TTC549 (cell line): ENCODE results near the gene CUTA.
A peak's percentile ranks its signal among the peaks of the same experiment; 100 is the strongest.
"Not testable (repeated sequence)": the region's sequence is repeated elsewhere in the genome, so short reads cannot be mapped to it uniquely, and the experiment has no call there.

ENCODE experiments used
- FAIRE-seq: peaks from 2 replicates; lab custom pipeline; 2012; peaks lifted over from hg19 to GRCh38; lab: Jason Lieb, UNC

CUTA gene

DNA sequence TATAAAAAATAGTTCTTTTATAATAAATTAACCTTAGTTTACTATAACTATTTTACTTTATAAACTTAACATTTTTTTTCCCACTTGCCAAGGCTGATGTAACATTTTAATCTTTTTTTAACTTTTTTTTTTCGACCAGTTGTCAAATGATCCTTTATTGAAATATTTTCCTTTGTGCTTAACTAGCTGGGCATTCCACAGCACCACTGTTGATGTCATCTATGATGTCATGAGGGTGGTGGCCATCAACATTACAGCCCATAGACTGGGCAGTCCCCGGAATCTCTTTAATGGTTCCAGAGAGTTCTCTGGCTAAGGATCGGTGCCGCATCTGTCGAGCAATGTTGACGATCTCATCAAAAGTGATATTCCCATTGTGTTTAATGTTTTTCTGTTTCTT lies 18.0 kb downstream of the CUTA start:
- FAIRE-seq: not testable (repeated sequence)

DNA sequence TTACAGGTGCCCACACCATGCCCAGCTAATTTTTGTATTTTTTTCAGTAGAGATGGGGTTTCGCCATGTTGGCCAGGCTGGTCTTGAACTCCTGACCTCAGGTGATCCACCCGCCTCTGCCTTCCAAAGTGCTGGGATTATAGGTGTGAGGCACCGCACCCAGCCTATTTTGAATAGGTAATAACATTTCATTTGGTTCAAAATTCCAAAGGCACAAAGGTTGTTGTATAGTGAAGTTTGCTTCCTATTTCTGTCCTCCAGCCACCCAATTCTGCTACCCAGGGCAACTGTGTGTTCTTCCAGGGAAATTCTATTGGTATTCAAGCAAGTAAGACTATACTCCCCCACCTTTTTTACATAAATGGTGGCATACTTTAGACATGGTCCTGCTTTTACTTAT lies 19.3 kb downstream of the CUTA start:
- FAIRE-seq: not testable (repeated sequence)

DNA sequence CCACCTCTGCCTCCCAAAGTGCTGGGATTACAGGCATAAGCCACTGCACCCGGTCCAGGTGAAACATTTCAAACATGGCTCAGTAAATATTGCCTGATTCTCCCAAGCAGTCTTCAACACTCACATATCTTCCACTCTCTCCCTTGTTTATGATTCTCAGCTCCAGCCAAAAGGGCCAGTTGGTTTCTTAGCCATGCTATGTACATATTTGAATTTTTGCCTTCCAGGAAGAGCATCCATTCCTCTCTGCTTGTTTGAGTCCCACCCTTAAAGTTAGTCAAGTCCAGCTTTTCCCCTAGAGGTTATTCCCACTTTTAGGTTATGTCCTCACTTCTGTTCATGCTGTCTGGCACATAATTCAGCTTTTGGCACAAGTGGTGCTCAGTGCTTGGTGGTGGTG lies 20.4 kb downstream of the CUTA start:
- no peak for FAIRE-seq

DNA sequence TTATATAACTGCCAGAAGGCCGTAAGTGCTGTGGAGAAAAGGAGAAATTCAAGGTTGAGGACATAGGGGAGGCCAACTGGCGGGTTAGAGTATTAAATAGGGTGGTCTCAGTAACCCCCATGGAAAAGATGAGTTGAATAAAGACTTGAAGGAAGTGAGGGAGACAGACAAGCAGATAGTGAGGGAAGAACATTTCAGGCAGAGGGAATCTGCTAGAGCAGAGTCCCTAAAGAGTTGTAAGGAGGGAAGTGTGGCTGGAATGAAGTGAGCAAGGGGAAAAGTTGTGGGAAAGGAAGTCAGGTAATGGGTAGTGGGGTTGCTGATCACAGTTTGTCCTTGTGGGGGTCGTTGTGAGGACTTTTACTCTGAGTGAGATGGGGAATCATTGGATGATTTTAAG lies 24.9 kb downstream of the CUTA start:
- no peak for FAIRE-seq

DNA sequence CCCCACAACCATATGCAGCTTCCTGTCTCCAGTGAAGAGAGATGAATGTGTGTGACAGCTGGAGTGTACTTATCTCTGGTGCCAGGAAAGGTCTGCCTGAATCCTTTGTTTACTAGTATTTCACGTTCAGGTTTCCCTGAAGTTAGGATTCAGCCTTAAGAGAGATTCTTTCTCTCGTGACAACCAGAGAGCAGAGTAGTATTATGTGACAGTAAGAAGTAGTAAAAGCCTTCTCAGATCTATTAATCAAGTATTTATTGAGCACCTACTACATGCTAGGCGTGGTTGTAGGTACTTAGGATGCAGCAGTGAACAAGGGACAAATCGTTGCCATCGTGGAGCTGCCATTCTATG lies 25.3 kb downstream of the CUTA start:
- FAIRE-seq: no peak

DNA sequence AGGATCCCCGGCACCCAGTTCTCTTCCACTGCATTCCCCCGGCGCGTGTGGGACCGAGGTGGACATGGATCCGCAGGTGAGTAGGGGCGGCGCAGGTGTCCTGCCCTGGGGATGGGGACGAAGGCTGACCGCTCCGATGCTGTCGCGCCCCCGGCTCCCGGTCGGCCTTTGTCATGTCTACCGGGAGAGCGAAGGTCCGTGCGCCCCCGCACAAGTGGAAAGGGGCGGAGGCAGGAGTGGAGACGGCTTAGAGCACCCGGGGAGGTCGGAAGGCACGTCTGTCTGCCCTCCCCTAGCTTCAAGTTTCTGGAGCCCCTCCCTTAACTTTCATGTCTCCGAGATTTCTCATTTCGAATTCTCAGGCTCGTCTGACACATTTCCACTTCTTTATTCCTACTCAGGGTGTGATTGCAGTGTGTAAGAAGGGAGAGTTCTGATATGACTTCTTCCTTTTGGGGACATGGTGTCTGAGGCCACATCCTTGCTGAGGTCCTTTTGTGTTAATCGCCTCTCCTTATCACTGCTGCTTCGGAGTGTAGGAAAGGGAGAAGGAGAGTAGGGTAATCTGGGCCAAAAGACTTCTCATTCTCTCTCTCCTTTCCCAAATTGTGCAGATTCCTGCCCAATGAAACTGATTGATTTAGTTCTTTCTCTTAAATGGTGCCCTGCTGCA lies 25.8 kb downstream of the CUTA start:
- FAIRE-seq: no peak

DNA sequence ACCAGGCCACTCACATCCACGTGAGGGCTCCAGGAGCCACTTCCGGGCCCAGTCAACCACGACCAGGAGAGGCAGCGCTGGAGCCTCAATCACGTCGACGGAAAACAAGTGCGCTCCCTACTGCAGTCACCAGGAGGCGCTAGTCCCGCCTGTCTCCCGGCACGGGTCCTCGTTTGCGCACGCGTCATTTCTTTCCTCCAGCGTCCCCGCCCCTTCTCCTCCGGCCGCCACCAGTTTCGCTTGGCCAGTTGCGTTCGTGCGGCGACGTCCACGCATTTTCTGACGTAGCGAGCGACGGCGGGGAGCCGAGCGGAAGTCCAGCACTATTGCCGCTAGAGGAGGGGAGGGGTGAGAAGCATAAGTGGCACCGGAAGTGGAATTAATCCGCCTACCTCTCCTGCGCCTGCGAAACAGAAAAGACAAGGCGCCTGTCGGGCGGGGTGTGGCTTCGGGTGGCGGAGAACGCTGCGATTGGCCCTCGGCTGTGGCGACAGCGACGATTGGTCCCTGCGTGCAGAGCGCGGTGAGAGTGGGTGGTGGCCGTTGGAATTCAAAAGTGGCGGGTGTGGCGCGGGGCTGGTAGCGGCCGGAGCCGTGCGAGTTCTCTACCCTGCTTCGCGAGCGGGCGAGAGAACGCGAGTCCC lies 26.5 kb downstream of the CUTA start, which contains the start of gene KIFC1:
Gene KIFC1 (plus strand): TSS at position 546 of the 644 bp plus-strand sequence. CDS start 163 bp downstream, outside the sequence.
- peak; percentile 98 for FAIRE-seq

DNA sequence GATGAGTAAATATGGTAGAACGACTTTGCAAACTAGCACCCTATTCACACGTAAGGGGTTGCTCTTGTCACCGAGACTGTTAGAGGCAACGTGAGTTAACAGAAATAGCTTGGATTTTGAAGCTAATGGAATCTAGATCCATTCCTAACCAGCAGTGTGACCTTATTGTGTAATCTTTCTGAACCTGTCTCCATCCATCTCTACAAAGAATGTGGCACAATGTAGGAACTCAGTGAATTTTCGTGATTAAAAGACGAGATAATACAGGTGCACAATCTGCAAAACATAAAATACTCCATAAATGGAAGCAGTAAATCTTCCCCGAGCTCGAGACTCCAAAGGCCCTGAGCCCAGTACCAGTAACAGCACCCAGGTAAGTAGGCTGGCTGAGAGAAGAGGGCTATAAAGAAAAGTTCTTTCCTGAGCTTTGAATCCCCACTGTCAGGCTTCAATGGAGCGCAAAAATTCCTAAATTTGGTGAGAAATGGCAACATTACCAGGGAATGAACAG lies 27.1 kb downstream of the CUTA start:
- FAIRE-seq: no peak

DNA sequence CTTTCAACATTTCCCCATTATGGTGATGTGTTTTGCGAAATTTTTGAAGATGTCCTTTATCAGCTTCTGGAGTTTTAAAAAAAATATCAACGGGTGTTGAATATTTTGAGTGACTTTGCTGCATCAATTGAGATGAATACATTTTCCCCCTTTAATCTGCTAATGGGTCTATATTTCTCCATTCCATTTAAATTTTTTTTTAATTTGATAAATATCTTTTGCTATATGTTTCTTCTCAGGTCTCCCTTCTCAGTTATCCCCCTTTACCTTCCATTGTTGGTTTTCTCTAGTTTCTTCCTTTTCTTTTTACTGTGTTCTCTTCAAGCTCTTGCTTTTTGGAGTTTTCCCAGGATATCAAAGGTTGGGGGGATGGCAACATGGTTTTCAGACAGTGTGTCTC lies 27.7 kb downstream of the CUTA start:
- FAIRE-seq: no peak

DNA sequence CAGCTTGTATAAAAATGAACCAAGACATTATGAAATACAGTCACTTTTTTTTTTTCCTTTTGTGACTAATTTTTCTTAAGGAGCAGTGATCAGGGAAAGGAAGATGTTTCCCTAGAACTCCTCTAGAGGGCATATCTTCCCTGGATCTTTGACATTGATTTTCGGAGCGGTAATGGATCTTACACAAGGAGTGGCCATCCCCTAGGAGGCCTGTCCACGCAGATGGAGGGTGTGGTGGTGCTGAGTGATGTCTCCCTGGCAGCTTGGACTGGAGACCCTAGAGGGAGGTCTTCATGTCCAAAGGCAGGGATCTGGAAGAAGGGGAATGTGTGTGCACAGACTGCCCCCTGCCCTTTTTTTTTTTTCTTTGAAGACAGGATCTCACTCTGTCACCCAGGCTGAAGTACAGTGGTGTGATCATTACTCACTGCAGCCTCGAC lies 33.3 kb downstream of the CUTA start:
- FAIRE-seq: no peak

DNA sequence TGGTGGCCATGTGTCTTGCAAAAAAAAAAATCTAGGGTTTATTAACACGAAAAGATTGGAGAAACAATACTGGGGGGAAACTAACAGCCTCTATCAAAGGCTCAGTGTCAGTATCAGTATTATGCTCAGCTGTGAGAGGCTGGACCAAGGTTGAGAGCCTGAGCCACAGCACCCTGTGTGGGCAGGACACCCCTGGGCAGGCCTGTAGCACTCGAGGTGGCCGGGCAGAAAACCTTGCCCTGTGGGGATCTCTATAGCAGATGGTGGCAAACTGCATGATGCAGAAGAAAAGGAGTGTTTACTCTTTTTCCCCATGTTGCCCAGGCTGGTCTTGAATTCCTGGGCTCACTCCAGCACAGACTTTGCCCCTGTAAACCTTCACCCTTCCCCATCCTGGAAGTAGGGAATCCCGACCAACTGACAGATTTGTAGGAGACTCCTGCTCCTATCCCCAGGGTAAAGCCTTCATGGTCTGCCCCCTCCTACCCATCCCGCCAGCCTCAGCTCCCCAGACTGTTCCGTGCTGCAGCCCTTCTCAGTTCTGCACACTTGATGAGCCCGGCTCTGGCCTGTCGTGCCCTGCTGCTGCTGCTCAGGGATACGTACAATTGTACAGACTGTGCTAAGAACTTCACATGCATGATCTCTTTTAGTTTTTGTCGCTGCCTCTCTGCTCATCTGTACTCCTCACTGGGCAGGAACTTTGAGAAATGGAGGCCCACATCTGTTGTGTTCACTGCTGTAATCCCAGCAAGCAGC lies 34.3 kb downstream of the CUTA start:
- no peak for FAIRE-seq

DNA sequence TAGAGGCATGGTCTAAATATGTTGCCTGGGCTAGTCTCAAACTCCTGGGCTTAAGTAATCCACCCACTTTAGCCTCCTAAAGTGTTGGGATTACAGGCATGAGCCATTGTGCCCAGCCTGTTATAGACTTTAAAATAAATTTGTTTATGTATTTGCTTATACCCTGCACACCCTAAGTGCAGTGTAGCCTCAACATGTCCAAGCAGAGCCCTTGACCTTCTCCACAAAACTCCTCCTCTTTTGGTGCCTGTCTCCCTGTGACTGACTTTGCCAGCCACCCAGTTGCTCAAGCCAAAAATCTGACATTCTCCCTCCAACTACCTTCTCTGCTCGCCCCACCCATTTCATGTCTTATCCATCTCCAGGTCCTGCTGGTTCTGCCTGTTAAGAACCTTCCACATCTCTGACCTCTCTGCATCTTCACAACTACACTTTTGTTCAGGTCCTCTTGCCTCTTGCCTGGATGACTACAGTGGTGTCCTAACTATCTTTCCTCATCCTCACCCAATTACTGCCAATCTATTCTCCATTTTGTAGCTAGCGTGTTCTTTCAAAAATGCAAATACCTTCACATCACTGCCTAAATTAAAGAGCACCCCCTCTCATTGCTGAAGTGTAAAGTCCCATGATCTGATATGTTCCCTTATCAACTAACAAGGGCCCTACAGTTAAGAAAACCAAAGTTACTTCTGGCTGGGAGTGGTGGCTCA lies 37.5 kb downstream of the CUTA start:
- no peak for FAIRE-seq

DNA sequence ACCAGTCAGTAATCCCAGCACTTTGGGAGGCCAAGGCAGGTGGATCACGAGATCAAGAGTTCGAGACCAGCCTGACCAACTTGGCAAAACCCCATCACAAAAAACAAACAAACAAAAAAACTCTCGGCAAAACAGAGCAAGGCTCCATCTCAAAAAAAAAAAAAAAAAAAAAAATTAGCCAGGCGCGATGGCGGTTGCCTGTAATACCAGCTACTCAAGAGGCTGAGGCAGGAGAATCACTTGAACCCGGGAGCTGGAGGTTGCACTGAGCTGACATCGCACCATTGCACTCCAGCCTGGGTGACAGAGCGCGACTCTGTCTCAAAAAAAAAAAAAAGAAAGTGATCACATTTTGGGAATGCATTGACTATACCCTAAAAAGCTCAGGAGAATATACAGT lies 38.7 kb downstream of the CUTA start:
- FAIRE-seq: not testable (repeated sequence)

DNA sequence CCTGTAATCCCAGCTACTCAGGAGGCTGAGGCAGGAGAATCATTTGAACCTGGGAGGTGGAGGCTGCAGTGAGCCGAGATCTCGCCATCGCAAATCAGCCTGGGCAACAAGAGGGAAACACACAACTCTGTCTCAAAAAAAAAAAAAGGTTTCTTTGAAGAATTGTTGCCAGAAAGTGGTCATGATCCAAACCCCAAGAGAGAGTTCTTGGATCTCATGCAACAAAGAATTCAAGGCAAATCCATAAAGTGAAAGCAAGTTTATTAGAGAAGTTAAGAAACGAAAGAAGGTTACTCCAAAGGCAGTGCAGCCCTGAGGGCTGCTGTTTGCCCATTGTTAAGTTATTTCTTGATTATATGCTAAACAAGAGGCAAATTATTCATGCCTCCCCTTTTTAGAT lies 40.7 kb downstream of the CUTA start:
- no peak for FAIRE-seq

DNA sequence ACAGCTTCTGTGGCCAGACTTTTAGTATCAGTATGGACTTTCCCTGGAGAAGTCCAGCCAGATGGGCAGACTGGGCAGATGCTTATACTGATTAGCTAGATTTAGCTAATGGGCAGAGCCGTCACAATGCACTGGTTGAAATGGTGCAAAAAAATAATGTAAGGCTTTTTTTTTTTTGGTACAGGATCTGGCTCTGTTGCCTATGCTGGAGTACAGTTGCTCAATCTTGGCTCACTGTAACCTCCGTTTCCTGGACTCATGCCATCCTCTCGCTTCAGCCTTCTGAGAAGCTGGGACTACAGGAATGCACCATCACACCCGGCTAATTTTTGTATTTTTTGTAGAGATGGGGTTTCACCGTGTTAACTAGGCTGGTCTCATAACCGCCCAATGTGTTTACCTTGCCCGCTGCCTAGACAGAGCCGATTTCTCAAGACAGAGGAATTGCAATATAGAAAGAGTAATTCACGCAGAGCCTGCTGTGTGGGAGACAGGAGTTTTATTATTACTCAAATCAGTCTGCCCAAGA lies 42.7 kb downstream of the CUTA start:
- no peak for FAIRE-seq

DNA sequence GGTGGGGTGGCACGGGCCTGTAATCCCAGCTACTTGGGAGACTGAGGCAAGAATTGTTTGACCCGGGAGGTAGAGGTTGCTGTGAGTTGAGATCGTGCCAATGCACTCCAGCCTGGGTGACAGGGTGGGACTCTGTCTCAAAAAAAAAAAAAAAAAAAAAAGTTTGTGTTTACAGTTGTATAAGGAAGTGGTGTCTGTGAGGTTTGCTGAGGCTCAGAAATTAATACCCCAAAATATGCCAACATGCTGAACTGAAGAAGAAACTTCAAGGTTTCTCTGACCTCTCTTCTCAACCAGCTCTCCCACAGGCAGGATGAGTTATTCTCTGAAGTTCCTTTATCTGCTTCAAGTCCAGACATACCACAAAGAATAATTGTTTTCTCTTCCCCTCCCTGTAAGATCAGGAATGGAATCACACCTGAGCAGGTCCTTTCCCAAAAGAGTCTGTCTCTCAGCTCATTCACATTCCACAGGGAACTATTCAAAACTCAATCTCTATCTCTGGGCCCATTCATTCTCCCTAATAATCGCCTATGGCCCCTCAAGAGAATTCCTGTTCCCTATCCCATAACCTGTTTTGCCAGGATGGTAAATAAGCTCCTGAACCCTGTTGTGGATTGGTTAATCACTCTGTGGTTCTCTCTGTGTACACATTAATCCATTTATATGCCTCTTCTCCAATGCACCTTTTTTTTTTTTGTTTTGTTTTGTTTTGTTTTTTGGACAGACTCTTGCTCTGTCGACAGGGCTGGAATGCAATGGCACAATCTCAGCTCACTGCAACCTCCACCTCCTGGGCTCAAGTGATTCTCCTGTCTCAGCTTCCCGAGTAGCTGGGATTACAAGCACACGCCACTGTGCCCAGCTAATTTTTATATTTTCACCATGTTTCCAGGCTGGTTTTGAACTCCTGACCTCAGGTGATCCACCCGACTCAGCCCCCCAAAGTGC lies 43.7 kb downstream of the CUTA start:
- no peak for FAIRE-seq

DNA sequence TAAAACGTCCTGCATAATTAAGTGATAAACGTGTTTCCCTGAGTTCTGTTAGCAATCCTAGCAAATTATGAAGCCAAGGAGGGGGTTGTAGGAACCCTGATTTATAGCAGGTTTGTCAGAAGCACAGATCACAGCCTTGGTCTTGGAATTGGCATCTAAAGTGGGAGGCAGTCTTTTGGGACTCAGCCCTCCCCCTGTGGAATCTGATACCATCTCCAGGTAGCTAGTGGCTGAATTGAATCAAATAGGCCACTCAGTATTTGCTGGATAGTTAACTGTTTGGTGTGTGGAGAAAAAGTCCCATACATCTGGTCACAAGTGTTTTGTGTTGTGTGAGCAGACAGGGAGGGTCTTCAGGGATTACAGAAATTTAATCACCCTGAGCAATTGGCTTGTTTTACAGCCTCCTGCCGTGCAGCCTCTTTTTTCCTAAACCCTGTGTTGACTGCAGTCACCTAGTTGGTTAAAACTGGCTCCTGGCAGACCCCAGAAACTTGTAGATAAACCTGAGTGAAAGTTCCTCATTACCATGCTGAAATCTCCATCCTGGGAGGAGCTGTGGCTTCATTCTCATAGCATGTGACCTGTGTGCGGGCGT lies 45.3 kb downstream of the CUTA start:
- FAIRE-seq: no peak

DNA sequence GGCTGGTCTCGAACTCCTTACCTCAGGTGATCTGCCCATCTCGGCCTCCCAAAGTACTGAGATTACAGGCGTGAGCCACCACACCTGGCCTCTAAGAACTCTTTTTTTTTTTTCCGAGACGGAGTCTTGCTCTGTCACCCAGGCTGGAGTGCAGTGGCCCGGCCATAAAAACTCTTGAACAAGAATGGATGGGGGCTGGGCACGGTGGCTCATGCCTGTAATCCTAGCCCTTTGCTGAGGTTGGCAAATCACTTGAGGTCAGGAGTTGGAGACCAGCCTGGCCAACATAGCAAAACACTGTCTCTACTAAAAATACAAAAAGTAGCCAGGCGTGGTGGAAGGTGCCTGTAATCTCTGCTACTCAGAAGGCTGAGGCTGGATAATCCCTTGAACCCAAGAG lies 46.0 kb downstream of the CUTA start:
- not testable (repeated sequence) for FAIRE-seq

DNA sequence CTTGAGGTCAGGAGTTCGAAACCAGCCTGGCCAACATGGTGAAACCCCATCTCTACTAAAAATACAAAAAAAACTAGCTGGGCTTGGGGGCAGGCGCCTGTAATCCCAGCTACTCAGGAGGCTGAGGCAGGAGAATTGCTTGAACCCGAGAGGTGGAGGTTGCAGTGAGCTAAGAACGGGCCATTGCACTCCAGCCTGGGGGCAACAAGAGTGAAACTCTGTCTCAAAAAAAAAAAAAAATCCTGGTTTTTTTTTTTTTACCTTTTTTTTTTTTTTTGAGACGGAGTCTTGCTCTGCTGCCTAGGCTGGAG lies 50.2 kb downstream of the CUTA start:
- FAIRE-seq: not testable (repeated sequence)

DNA sequence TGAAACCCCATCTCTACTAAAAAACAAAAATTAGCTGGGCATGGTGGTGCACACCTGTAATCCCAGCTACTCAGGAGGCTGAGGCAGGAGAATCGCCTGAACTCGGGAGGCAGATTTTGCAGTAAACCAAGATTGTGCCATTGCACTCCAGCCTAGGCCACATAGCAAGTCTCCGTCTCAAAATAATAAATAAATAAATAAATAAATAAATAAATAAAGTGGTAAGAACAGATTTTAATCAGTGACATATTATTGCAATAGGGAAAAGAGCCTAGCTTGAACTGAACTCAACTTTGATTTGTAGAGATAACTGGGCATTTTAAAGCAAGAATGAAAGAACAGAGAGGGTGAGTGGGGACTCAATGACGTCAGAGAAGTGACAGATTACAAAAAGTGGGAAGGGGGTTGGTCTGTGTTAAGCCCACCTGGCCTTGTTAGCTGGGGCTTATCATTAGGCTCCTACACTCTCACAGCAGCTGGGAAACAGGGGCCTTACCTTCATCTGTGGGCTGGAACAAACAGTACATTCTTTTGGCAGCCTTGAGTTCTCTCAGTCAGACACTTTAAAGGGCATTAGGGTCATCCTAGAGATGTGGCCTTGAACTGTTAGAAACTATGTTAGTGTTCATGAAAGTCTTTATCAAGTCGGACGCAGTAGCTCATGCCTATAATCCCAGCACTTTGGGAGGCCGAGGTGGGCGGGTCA lies 50.7 kb downstream of the CUTA start:
- FAIRE-seq: no peak
